Activated effector memory CD4-positive, alpha-beta T cell treated with Interleukin-2 at 50 U/mL for 16 hours (primary cell): ENCODE measurements around the gene MST1.

Experiments used
- DNase-seq: peaks from one replicate; pipeline ENCODE4 v3.0.0-alpha.2; 2020

Gene MST1

DNA sequence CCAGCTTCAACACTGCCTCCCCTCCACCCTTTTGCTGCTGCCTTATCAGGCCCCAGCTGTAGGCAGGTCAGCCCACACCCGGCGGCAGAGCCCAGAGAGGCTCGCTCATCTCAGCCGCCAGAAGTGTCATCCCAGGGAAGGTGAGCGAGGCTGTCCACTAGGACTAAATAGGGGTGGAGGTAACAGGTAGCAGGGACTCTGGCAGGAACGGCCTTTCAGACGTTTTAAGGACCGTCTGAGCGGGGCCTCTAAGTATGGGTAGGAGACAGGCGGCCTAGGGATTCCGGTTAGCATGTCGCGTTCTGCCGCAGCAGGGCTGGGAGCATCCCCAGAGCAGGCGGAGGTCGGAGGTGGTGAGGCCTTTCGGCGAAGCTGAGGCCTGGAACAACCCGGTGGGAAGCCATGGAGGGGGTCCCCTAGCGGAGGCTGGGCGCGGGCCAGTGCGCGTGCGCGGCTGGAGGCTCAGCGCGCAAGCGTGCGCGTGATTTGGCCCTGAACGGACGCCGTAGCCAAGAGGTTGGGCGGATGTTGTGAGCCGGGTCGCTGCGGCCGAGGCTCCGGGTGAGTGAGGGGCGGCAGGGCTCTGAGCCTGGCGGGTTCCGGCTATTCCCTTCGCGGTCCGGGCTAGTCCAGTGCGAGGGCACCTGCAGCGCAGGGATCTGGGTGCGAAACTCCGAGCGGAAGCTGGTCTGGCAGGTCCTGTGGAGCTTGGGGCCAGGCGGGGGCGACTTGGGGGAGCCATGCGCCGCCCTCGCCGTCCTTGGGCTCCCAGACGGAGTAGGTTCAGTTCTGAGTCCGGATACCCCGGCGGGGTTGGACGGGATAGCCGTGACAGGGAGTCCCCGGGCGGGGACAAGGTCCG lies at the start of gene MST1, which contains the start of gene RNF123:
MST1 (minus strand) TSS at position 429 of the 862 bp plus-strand sequence. CDS start 783 bp downstream, outside the sequence.
RNF123 (plus strand) TSS at position 512 of the 862 bp plus-strand sequence. CDS start 1,609 bp downstream, outside the sequence.
- peak; percentile 90 for DNase-seq

DNA sequence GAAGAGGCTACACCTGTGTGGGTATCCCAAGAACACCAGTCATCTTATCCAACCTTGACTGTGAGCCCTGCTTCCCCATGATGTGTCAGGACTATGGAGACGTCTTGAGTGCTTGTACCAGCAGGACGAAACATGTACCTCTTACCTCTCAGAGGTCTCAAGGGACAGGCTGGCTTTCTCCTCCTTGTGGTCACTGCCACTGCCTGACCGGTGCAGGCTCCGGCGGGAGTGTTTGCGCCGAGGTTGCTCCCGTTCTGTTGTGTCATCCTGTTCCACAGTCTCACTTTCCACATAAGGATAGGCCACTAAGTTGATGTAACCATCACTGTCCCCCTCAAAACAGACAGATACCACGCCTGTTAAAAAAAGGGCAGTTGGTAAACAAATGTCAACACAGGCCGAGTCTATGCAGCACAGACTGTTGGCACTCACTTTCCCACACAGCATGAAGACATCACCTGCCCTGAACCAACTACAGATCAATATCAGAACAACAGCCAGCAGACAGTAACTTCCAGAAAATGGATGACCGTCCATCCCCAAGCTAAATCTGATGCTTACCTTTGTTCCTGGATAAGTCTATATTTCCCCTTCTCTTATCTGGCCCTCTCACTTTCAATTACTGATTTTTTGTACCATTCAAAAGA lies 48.9 kb upstream of the MST1 start:
- no peak for DNase-seq

DNA sequence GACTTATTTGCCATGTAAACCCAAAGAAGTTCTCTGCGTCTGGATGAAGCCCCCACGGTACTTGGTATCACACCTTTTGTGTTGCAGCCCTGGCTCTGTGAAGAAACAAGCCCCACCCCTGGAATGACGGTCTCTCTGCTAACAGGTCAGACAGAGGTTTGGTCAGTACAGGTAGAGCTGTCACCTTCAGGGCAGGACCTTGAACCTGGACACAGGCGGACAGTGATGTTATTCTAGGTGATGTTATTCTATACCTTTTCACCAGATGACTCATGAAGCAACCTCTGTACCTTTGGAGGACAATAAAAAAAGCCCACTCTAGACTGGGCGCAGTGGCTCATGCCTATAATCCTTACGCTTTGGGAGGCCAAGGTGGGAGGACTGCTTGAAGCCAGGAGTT lies 45.5 kb upstream of the MST1 start:
- no peak for DNase-seq

DNA sequence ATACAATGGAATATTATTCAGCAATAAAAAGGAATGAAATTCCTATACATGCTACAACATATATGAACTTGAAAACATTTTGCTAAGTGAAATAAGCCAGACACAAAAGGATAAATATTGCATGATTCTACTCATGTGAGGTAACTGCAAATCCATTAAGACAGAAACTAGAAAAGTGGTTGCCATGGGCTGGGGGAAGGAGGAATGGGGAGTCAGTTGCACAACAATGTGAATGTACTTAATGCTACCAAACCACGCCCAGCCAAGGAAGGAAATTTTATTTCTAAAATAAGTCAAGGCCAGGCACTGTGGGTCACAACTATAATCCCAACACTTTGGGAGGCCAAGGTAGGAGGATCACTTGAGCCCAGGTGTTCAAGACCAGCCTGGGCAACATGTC lies 44.3 kb upstream of the MST1 start:
- no peak for DNase-seq

DNA sequence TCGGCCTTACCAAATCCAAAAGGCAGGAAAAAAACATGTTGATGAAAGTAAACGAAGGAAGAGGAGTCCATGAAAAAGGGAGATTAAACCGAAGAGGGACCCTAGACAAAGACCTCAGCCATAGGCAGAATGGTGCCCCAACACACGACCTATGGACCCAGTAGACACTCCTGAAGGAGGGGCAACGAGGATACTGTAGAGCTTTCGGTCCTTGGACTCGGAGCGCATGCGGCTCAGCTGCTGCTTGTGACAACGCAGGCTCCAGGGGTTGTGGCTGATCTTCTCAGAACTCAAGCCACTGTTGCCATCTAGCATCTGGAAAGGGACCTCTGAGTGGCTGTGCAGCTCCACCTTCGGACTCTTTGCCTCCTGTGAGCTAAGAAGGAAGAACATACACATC lies 43.3 kb upstream of the MST1 start:
- DNase-seq, result no peak

DNA sequence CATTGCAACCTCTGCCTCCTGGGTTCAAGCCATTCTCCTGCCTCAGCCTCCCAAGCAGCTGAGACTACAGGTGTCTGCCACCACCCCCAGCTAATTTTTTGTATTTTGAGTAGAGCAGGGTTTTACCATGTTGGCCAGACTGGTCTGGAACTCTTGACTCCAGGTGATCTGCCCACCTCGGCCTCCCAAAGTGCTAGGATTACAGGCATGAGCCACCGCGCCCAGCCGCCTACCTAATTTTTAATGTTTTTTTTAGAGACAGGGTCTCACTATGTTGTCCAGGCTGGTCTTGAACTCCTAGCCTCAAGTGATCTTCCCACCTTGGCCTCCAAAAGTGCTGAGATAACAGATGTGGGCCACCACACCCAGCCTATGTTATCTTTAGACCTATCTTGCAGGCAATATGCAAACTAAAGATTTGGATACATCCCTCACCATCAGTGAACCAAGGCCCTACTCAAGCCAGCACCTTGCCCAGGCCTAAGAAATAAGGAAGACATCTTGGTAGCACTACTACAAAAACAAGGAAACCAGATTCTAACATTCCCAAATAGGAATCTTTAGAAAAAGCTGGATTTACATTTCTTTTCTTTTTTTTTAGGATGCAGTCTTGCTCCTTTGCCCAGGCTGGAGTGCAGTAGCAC lies 40.8 kb upstream of the MST1 start:
- no peak for DNase-seq

DNA sequence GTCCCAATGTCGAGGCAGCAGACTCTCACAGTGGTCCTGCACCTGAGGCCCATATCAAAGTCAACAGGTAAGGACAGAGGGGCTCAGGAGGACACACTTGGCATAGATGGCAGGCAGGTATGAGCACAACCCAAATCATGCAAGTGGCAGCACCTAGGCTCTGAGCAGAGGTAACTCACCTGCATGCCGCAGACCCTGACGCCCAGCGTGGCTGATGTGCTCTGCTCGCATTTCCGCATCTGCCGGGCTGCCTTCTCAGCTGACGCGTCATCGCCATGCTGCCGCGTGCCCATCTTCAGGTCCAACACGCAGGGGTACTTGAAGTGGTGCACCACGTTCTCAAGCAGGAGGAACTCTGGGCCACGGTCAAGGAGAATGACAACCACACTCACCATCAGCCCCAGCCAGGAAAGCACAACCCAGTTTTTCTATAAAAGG lies 38.7 kb upstream of the MST1 start:
- no peak for DNase-seq

DNA sequence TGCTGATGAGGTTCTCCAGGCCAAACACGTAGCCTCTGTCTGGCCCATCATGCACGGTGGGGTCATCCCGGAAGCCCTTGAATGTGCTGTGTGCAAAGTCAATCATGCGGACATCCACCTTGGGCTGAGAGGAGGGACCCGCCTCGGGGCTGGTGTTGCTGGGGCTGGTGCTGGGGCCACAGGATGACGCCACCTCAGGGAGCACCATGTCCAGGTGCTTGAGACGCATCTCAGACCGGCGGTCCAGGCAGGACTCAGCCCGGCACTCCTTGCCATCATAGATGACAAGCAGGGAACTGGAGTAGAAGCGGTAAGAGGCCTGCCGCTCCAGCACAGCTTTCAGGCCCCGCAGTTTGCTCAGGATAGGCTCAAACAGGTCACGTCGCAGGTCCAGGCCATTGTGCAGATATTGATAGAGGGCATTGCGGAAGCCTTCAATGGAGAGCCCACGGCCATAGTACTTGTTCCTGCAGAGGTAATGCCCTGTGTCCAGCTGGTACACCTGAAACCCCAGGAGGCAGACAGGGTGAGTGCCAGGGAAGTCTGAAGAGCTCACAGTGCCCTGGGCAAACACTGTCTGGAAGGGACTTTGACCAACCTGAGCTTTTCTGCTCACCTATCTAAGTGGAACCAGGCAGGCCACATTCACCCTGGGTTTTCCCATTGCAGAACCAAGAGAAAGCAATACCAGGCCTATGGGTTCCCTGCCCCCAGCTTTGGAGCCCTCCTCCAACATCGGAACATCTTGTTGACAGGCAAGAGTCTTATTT lies 38.1 kb upstream of the MST1 start:
- DNase-seq, result no peak

DNA sequence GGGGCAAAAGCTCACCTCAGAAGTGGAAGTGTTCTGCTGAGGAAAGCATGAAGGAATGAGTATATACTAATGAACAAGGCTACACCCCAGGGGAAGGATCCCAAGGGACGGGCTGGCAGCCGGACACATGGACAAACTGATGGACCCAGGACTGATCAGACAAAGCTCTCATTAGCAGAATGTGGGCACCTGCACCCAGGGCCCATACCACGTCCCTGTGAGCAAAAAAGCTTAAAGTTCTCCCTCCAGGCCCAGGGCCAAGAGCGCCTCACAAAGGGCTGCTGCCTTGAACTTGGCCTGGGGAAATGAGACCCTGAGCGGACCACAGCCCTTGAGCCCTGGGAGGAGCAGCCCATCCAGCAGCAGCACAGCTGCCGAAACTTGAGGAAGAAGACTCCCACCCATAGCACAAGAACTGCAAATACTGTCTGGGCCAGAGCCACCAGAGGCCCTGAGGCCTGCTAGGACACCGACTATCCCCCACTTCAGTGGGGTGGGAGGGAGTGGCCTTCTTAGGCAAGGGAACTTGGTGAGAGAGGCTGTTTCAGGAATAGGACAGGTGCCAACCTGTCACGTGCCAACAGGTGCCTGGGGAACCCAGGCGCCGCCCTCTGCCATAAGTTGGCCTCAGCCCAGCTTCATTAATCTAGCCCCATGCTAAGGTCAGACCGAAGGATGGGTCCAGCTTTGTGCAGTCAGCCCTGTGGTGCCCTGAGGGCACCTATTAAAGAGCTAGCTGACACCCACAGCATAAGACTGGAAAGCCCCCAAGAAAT lies 36.8 kb upstream of the MST1 start:
- no peak for DNase-seq

DNA sequence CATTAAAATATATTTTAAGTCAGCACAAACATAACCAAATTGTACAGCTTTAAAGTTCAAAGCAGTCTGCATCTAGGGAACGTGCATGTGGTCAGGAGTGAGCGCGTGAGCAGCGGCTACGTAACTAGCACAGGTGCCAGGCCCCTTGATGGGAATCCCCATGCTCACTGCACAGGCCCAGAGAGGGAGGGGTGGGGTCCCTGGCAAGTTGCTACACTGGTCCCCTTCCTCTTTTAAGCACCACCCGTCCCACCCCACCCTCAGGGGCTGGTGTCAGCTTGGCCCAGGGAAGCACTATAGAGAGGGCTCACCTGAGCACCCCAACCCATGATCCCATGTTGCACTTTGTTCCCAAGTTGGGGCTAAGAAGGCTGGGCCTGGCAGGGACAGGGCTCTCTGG lies 35.3 kb upstream of the MST1 start:
- no peak for DNase-seq

DNA sequence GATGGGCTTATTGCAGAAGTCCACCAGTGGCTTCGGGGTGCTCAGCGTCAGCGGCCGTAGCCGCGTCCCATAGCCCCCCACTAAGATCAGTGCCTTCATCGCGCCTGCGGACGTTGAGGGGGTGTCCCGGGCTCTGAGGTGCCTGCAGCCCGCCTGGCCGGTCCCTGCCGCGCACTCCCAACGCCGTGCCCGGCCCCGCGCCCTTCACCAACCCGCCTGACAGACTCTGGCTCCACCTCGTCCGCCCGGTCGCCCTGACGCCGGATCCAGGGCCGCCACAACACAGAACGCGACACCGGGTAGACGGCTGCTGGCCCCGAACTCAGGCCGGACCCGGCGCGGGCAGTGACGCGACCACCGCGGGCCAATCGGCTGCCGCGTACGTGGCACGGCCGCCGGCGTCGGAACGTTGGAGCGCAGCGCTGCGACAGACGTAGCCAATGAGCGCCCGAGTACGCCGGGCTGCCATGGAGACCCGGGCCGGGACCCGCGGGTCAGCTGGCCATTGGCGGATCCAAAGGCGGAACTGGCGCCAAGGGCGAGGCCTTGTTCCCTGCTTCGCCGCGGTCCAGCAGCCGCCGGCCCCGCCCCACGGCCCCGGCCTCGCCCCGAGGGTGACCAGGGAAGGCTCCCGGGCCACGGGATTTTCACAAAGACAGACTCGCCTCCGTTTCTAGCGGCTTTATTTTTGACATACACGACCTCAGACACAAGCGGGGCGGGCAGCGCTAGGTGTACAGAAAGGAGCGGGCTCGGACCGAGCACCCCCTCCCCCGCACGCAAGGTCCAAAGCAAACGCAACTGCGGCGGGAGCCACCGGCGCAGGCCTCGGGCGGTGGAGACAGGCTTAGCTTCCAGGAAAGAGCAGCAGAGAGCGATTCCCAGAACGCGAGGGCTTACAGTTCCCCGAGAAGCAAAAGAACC lies 34.6 kb upstream of the MST1 start, which contains the start of gene GMPPB:
GMPPB (minus strand) TSS at position 324 of the 924 bp plus-strand sequence; CDS start at position 99, 225 bp downstream.
- peak; percentile 88 for DNase-seq

DNA sequence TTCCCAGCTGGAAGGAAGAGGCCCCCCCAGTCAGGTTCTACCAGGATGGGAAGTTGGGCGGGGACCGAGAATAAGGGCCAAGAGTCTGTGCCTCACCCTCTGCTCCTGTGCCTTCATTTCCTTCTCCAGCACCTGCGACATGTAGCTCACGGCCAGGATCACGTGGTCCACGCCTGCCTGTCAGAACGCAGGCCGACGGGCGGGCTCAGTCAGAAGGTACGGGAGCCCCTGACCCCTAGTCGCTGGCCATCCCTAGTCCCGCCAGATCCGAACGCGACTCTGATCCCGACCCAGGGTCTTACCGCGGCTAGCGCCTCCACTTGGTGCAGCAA lies 34.0 kb upstream of the MST1 start:
- peak; percentile 45 for DNase-seq

DNA sequence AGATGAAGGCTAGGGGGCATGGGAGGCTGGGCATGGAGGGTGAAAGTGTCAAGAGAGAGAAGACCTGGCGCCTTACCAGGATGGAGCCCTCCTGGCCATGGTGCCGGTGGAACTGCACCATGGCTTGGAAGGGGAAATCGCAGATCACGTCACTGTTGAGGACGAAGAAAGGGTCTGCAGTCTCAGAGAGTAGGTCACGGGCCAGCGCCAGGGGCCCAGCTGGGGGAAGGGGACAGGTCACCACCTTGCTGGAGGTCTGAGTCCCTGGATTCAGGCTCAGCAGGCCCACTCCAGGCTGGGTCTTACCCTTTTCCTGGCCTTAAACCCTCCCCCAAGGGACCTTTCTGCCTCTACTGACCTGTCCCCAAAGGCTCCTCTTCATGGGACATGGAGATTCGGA lies 33.6 kb upstream of the MST1 start:
- DNase-seq, result no peak

DNA sequence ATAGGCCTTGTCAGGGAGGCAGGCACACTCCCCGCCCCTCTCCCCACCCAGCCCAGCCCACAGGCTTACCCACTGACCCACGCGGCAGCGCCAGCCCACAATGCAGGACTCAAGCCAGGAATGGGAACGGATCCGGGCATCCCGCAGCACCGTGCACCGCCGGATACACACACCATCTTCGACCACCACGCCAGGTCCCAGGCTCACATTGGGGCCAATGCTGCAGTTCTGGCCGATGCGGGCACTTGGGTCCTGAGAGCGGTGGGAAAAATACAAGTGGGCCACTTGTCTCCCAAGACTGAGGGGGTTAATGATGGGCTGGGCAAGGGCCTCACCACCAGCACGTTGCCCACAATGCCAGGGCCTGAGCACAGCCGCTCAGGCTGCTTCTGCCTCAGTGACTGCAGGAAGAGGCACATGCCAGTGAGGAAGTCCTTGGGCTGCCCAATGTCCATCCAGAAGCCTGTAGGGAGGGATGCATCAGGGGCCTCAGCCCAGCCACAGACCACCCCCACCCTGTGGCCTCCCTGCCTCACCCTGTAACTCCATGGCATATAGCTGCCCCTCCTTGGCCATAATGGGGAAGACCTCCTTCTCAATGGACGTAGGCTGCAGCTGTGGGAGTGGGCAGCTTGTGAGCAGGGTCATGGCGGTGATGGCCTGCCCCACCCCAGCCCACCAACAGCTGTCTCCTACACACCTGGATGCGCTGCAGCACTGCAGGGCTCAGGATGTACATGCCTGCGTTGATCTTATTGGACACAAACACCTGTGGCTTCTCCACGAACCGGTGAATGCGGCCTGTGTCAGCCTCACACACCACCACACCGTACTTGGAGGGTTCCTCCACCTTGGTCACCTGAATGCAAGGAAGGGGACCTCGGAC lies 32.9 kb upstream of the MST1 start:
- DNase-seq, result no peak

DNA sequence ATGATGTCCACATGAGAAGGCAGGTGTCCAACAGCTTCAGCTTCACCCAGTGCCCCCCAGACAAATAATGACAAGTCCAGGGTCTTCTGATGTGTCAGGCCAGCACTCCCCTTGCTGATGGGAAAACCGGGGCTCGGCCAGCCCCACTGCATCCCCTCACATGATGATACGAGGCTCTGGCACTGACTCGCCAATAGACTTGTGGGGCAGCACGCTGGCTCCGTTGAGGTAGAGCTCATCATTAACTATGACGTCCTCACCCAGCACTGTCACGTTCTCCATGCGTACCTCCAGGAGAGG lies 32.3 kb upstream of the MST1 start:
- DNase-seq, result no peak

DNA sequence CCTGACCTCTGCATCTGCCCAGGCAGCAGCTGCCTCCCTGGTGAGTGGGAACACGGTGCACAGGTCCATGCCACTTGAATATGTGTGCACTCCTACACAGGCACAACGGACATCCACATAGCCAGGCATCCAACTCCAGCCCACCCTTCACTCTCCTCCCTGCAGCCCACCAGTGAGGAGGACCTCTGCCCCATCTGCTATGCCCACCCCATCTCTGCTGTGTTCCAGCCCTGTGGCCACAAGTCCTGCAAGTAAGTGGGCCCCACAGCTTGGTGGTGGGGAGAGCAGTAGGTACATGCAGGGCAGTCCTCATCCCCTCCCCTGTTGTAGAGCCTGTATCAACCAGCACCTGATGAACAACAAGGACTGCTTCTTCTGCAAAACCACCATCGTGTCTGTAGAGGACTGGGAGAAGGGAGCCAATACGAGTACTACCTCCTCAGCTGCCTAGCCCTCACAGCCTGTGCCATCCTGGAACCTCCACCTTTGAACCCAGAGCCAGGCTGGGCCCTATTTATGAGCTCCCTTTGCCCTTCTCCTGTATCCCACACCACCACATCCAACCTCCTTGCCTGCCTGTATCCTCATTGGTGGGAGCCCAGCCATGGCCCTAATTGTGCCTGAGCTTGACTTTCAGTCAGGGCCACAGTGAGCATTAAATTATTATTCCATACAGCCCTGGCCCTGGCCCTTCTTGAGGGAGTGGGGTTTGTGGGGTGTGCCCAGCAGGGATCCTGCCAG lies 31.8 kb upstream of the MST1 start:
- no peak for DNase-seq

DNA sequence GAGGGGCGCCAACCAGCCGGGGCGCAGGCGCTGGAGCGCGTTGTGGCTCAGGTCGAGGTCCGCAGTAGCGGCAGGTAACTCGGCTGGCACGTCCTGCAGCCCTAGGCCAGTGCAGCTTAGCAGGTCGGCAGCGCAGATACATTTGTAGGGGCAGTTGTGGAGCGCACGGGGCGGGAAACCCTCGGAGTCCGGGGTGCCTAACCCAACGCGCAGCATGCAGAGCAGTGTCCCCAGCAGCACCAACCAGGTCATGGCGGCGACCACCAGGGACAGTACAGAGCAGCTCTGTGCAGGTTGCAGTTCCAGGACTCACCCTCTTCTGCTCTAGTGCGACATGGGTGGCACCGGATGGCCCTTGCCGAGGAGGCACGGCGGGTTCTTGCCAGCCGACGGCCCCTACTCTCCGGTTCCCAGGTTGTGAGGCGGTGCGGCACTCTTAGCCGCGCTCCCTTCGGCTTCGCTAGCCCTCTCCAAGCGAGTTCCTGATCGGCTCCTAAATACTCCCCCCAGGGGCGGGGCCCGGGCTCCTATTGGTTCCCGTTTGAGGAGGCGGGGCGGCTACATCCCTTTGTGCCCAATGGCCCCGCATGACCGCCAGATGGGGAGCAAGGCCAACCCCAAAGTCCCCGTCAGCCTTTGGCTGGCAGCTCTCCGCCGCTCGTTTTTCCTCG lies 30.1 kb upstream of the MST1 start, which contains the start of gene AMIGO3:
AMIGO3 (minus strand) TSS at position 471 of the 671 bp plus-strand sequence; CDS start at position 252, 219 bp downstream.
- DNase-seq, result peak; percentile 85

DNA sequence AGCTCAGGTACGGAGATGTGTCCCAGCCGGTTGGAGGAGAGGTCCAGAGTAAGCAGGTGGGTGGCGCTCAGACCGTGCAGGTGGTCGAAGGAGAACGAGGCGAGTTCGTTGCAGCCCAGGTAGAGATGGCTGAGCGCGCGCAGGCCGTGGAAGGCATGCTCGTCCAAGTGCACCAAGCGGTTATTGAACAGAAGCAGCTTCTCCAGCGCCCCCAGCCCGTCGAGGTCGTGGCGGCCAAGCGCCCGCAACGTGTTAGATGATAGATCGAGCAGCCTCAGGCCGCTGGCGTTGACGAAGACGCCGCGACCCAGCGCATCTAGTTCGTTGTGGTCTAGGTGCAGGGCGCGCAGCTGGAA lies 29.6 kb upstream of the MST1 start:
- no peak for DNase-seq
